ENCODE measurements around the gene PGAM1. TPM values are rescaled to one million over a fixed set of nuclear protein-coding genes. Genes with fewer than 3 reads are reported as not detected.
A peak's percentile ranks its signal among the peaks of the same experiment; 100 is the strongest.
"Not testable (repeated sequence)": the region's sequence is repeated elsewhere in the genome, so short reads cannot be mapped to it uniquely, and the experiment has no call there.

The PGAM1 gene
- total RNA-seq, 2 experiments from 2014 or later: 289 to 467 TPM

DNA sequence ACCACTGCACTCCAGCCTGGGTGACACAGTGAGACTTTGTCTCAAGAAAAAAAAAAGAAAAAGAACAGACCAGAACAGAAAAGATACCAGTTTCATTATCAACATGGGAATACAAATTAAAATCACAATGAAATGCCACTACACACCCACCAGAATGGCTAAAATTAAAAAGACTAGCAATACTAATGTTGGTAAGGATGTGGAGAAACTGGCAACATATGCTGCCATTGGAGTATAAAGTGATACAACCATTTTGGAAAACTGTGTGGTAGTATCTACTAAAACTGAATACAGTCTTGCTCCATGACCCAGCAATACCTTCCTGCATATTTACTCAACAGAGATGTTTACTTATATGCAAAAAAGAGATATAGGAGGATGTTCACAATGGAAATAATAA, 21.9 kb upstream of the PGAM1 start:
- Histone ChIP-seq H3K4me2 (ENCODE audit: low read length) (no peak overlapping the region), H2AFZ (ENCODE audit: low read length) (no peak overlapping the region), H3K4me1 (ENCODE audit: insufficient read depth, low read length, poor library complexity, severe bottlenecking) (peaks cover 24% of the 10 kb centered on the region), H3K36me3 (ENCODE audit: insufficient read depth, low read length) (0 out of 2 replicates have a peak, but pooled peaks cover 2% of the 10 kb centered on the region), H4K20me1 (ENCODE audit: insufficient read depth, low read length) (no peaks in the 10 kb centered on the region), H3K9me2 (ENCODE audit: insufficient read depth, low read length) (no peaks in the 10 kb centered on the region), H3K9me3 (ENCODE audit: low read length) (no peaks in the 10 kb centered on the region), H3K27ac (ENCODE audit: low read depth, low read length, poor library complexity, severe bottlenecking) (no peak overlapping the region), H3K79me2 (ENCODE audit: insufficient read depth, low read depth, low read length) (peaks cover 15% of the 10 kb centered on the region; the same call in 1 of the 2 replicates), H3K4me3 (ENCODE audit: low read depth, low read length, poor library complexity, severe bottlenecking) (no peak overlapping the region)
- no peak for TF ChIP-seq EZH2phosphoT487 (IDR thresholded peaks at IDR 0.05; ENCODE audit: borderline replicate concordance, low read depth, low read length)
- TF ChIP-seq, protein P1, sequence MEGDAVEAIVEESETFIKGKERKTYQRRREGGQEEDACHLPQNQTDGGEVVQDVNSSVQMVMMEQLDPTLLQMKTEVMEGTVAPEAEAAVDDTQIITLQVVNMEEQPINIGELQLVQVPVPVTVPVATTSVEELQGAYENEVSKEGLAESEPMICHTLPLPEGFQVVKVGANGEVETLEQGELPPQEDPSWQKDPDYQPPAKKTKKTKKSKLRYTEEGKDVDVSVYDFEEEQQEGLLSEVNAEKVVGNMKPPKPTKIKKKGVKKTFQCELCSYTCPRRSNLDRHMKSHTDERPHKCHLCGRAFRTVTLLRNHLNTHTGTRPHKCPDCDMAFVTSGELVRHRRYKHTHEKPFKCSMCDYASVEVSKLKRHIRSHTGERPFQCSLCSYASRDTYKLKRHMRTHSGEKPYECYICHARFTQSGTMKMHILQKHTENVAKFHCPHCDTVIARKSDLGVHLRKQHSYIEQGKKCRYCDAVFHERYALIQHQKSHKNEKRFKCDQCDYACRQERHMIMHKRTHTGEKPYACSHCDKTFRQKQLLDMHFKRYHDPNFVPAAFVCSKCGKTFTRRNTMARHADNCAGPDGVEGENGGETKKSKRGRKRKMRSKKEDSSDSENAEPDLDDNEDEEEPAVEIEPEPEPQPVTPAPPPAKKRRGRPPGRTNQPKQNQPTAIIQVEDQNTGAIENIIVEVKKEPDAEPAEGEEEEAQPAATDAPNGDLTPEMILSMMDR (conservative IDR thresholded peaks at IDR 0.05; ENCODE audit: low read length): no peak
- ChIA-PET CTCF (ENCODE audit: unreplicated experiment) (no interaction called here), POLR2A (interaction anchor here (1.1 kb wide), 1 partner anchor 11 kb away, joined by 3 read pairs; no protein-coding TSS in a partner anchor)
- BruUV-seq (replicated peaks): no TSS peak
- intact Hi-C loops (cut with micrococcal nuclease; ENCODE audit: unreplicated experiment): loop anchor here (5.0 kb wide), 2 partner anchors 72 to 127 kb away; partner anchors contain the start of gene FRAT2
- DNase-seq (ENCODE audit: low spot score): no peak

DNA sequence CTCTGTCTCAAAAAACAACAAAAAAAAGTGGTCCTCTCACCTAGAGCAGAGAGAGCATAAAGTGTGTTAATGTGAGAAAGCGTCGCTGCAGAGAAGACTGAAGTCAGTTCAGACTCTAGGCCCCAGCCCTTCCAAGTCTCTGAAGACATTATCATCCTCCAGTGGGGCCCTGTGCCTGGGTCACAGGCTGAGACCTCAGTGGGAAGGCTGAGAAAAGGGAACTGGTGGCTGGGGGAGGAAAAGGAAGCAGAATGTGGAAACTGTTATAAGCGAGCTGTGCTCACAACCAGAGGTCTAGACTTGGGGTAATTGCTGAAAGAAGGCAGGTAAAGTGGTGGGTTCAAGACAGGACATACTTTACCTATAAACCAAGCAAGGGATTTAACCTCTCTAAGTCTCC, 19.9 kb upstream of the PGAM1 start:
- no peaks in the 10 kb centered on the region for H3K79me2 ChIP-seq (ENCODE audit: insufficient read depth, low read depth, low read length)
- 0 out of 2 replicates have a peak overlapping the region, but pooled peaks have one; percentile 91 for H2AFZ ChIP-seq (ENCODE audit: low read length)
- no peaks in the 10 kb centered on the region for H3K9me3 ChIP-seq (ENCODE audit: low read length)
- H3K4me3 ChIP-seq (ENCODE audit: low read depth, low read length, poor library complexity, severe bottlenecking): no peak overlapping the region
- no peak overlapping the region for H3K4me2 ChIP-seq (ENCODE audit: low read length)
- CTCF ChIA-PET (ENCODE audit: unreplicated experiment): no interaction called here
- intact Hi-C loops (cut with micrococcal nuclease; ENCODE audit: unreplicated experiment): loop anchor here (2.0 kb wide), 1 partner anchor 207 kb away; no protein-coding TSS in a partner anchor
- no peaks in the 10 kb centered on the region for H3K36me3 ChIP-seq (ENCODE audit: insufficient read depth, low read length)
- H3K4me1 ChIP-seq (ENCODE audit: insufficient read depth, low read length, poor library complexity, severe bottlenecking): peaks cover 24% of the 10 kb centered on the region
- no peak for DNase-seq (ENCODE audit: low spot score)
- no peak for TF ChIP-seq EZH2phosphoT487 (IDR thresholded peaks at IDR 0.05; ENCODE audit: borderline replicate concordance, low read depth, low read length)
- H4K20me1 ChIP-seq (ENCODE audit: insufficient read depth, low read length): no peaks in the 10 kb centered on the region
- H3K9me2 ChIP-seq (ENCODE audit: insufficient read depth, low read length): no peaks in the 10 kb centered on the region
- BruUV-seq (replicated peaks): no TSS peak
- H3K27ac ChIP-seq (ENCODE audit: low read depth, low read length, poor library complexity, severe bottlenecking): no peak overlapping the region
- POLR2A ChIA-PET: interaction anchor here (0.7 kb wide), 1 partner anchor 30 kb away, joined by 3 read pairs; no protein-coding TSS in a partner anchor

DNA sequence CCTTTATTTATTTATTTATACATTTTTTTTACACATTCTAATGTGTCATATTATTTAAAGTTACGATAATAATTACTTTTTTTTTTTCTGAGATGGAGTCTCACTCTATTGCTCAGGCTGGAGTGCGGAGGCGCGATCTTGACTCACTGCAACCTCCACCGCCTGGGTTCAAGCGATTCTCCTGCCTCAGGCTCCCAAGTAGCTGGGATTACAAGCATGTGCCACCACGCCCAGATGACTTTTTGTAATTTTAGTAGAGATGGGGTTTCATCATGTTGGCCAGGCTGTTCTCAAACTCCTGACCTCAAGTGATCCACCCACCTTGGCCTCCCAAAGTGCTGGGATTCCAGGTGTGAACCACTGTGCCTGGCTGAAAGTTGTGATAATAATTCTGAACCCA, 19.5 kb upstream of the PGAM1 start:
- POLR2A ChIA-PET: interaction anchor here (0.7 kb wide), 1 partner anchor 31 kb away, joined by 3 read pairs; no protein-coding TSS in a partner anchor
- H2AFZ ChIP-seq (ENCODE audit: low read length): peak overlapping the region; percentile 91
- CTCF ChIA-PET (ENCODE audit: unreplicated experiment): not testable (repeated sequence)

More for the DNA sequence above, 19.5 kb upstream of the PGAM1 start:
- not testable (repeated sequence) for H3K9me3 ChIP-seq (ENCODE audit: low read length); DNase-seq (ENCODE audit: low spot score); H4K20me1 ChIP-seq (ENCODE audit: insufficient read depth, low read length); H3K27ac ChIP-seq (ENCODE audit: low read depth, low read length, poor library complexity, severe bottlenecking); H3K9me2 ChIP-seq (ENCODE audit: insufficient read depth, low read length); H3K36me3 ChIP-seq (ENCODE audit: insufficient read depth, low read length); BruUV-seq (replicated peaks); H3K79me2 ChIP-seq (ENCODE audit: insufficient read depth, low read depth, low read length)
- peak overlapping the region; percentile 27 for H3K4me3 ChIP-seq (ENCODE audit: low read depth, low read length, poor library complexity, severe bottlenecking)
- peak overlapping the region; percentile 87 for H3K4me2 ChIP-seq (ENCODE audit: low read length)
- H3K4me1 ChIP-seq (ENCODE audit: insufficient read depth, low read length, poor library complexity, severe bottlenecking): peaks cover 22% of the 10 kb centered on the region
- intact Hi-C loops (cut with micrococcal nuclease; ENCODE audit: unreplicated experiment): loop anchor here (2.0 kb wide), 1 partner anchor 206 kb away; no protein-coding TSS in a partner anchor

Data from OCI-LY7 (cell line).